HG02763 (cell line): ENCODE data around the gene ZNF697.
"Not testable (repeated sequence)": the region's sequence is repeated elsewhere in the genome, so short reads cannot be mapped to it uniquely, and the experiment has no call there.

Experiments
- ATAC-seq: cut with Tn5 transposase; IDR thresholded peaks from one replicate; pipeline ENCODE4 v1.9.1; 2021; ENCODE audit warnings: mild to moderate bottlenecking, moderate library complexity; ENCODE audit not compliant: unreplicated experiment

The ZNF697 gene

GRCh38 chr1:119632103-119632490, 16.0 kb downstream of the ZNF697 start:
- ATAC-seq, result no peak

DNA sequence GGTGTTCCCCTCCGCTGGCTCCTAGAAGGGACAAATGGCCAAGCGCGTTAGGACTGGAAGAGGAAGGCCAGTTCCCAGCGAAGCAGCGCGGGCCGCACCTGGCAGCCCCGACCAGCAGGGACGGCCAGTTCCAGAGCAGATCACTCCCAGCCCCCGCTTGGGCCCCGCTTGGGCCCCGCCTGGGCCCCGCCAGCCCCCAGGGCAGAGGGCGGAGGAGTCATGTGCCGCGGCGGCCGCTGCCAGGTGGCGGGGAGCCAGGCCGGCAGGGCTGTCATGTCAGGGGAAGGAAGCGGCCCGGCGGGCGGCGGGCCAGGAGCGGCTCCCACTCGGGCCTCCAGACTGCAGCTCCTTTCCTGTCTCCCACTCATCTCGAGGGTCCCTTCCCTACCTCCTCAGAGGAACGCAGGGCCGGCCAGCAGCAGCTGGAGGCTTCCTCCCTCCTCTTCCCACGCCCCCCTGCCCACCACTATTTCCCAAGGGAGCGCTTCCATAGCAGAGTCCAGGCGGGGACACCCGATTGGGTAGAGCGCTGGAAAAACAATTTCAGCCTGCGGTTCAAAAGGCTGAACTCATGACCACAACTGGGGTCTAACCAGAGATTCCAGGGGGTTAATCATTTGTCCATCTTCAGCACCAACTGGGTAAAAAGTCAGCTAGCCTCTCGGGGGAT, 16.5 kb downstream of the ZNF697 start:
- peak; percentile 52 for ATAC-seq

DNA sequence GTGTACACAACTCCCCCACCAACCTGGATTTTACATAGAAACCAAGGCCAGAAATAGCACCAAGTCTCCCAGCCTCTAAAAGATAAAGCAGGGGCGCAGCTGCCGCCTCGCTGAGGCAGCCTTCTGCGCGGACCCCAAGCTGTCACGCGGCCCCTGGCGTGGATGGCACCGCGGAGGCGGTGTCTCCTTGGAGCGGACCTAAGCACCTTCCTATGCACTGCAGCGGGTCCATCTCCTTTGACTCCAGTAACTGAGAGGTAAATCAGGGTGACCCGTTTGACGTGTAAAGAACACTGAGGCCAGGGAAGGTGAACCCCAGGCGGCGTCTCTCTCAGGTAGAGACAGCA, 17.0 kb downstream of the ZNF697 start:
- no peak for ATAC-seq

GRCh38 chr1:119626841-119627240, 21.2 kb downstream of the ZNF697 start:
- ATAC-seq, result no peak

DNA sequence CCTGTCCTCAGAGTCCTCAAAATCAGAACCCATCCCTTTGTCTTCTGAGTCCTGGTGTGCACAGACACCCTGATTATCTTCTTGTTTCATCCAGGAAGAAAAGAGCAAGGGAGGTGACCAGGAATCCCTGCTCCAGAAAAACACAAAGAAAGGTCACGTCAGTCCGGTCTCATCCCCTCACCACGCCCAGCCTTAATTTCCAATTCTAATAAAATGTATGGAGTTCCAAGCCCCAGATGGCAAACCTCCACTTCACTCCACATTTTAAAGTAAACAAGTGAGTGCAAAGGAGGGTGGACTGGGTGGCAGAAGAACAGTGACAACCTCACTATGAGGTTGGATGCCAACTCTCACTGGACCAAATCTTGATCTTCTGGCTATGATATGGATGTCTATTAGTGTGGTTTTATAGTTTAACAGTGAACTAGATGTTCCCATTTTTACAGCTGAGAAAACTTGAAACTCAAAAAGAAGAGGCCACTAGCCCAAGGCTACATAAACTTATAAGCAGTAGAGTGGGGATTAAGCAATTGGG, 22.0 kb downstream of the ZNF697 start:
- ATAC-seq, result no peak

DNA sequence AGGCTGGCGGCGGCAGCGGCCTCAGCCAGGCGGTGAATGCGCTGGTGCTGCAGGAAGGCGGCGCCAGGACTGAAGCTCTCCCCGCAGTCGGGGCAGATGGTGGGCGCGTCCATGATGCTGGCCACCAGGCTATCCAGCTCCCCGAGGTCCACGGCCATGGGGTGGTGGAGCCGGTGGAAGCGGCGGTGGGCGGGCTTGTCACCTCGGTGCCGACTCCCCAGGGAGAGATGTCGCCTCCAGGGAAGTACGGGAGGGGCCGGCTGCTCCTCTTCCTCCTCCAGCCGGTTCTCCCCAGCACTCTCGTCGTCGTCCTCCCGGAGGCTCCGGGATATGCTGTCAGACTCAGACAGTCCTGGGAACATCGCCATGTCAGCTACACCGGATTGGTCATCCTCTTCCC, 24.4 kb downstream of the ZNF697 start:
- no peak for ATAC-seq

DNA sequence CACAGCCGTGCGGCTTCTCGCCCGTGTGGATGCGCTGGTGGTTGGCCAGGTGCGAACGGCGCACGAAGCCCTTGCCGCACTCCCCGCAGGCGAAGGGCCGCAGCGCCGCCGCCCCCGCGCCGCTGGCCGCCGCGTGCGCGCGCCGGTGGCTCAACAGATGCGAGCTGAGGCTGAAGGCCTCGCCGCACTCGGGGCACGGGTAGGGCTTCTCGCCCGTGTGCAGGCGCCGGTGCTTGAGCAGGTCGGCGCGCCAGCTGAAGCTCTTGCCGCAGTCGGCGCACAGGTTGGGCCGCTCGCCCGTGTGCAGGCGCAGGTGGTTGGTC, 24.9 kb downstream of the ZNF697 start:
- ATAC-seq, result no peak

- no peak for ATAC-seq
Measured at GRCh38 chr1:119622311-119623192, 25.5 kb downstream of the ZNF697 start.

DNA sequence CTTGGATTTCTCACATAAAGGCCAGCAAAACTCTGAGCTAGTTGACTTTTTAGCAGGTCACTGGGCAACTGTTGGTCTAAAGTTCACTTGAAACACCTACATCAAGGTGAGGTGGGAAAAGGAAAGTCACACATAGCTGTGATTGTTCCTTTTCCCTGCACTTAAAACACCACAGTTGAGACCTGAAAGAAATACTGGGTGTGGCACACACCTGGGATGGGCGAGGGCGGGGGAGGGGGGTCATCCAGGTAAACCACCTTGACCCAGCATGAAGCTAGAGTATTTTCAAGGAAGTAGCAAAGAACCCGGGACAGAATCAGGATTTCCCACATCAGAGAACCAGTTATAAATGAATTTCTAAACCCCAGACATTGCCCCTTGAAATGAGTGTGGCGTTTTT, 26.4 kb downstream of the ZNF697 start:
- no peak for ATAC-seq

DNA sequence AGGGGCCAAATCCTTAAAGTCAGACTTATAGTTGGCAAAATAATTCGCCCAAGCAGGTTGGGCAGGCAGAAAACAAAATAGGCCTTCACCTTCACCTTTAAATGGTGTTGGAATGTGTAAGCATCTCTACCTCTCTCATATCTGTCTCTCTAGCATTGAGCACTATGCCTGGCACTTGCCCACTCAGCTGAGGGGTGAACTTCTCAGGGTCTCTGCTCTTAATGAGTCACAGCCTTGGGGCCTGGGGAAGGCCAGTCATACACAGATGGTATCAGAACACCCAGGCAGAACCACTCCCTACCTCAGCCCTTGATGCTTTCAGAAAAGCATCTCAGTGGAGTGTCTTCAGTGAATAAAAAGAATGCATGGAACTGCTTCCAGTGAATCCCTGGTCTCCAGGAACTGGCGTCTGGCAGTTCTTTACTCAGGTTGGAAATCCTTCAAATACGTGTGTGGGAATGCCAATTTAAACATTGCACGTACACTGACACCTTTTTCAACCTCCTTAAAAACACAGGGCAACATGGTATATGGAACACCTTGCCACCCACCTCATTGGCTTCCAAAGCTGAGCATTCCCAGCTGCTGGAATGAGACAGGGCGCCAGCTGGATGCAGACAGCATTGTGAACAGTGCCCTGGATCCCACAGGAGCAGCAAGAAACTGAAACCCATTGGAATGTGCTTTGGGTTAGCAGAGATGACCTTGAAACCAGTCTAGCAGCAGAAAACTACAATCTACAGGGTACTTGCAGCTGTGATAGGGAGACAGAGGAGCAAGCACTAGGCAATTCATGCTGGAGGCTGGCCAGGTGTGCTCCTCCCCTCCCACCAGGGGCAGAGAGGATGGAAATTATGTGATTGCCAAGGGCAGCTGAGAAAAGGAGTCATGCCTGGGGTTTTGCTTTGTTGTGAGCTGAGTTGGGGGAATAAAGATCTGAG, 30.0 kb downstream of the ZNF697 start:
- no peak for ATAC-seq

GRCh38 chr1:119616748-119617147, 31.3 kb downstream of the ZNF697 start:
- ATAC-seq, result not testable (repeated sequence)

GRCh38 chr1:119615100-119615499, 33.0 kb downstream of the ZNF697 start:
- not testable (repeated sequence) for ATAC-seq

DNA sequence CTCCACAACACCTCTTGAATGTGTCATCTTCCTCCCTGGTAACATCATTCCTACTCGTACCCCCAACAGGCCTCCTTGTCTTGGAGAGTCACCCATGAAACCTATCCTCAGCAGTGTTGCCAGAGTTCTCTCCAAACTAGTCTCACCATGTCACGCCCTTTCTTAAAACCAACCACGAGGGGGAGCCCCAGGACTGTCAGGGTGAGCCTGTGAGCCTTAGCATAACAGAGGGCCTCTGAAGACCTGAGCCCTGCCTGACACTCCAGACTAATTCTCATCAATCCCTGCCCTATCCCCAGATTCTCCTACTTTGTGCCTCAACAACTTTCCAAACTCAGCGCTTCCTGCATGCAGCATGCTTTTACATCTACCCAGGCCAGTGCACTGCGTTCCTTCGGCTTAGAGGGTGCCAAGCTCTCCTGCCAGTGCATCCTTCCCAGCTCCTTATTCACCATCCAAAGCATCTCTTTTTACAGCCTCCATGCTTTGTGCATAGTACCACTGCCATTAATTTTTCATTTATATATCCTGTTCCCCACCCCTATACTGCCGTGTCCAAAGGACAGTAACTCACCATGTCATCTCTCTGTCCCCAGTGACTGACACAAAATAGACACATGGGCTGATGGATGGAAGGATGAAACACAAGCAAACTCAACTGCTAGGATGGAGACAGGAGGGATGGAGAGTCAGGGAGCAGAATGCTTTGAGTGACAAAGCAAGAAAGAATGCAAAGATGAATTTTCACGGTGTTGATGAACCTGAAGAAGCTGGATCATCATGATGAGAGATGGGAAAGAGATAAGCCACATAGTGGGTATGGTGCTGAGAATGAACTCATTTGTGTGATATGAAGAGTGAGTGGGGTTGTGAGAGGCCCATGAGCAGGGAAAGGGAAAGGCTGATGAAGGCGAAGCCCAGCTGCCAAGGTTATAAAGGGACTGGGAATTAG, 34.0 kb downstream of the ZNF697 start:
- peak; percentile 90 for ATAC-seq

DNA sequence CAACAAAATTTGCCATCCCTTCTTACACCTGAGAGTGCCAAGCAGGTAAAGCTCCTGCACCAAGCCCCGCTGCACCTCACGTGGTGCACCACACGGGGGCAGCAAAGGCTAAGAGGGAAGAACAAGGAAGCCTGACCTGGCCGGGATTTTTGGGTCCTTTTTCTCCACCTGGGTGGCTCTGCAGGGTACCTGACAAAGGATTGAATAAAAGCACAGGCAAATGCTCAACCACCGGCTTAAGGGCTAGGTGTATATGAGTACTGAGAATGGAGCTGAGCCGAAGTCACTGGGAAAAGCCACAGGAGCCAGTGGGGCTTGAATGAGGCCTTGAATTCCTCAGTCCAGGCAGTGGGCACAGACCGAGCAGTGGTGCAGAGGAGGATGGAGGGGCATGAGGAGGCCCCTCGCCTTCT, 36.4 kb downstream of the ZNF697 start:
- ATAC-seq, result no peak

DNA sequence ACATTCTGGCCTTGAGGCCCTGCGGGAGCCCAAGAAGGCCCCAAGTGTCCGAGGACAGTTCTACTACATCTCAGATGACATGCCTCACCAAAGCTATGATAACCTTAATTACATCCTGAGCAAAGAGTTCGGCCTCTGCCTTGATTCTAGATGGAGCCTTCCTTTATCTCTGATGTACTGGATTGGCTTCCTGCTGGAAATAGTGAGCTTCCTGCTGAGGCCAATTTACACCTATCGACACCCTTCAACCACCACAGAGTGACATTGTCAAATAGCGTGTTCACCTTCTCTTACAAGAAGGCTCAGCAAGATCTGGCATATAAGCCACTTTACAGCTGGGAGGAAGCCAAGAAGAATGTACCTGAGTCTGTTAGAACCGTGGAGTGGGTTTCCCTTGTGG, 39.2 kb downstream of the ZNF697 start:
- not testable (repeated sequence) for ATAC-seq

GRCh38 chr1:119607087-119607807, 40.8 kb downstream of the ZNF697 start:
- ATAC-seq, result not testable (repeated sequence)

GRCh38 chr1:119606394-119606793, 41.7 kb downstream of the ZNF697 start:
- no peak for ATAC-seq

DNA sequence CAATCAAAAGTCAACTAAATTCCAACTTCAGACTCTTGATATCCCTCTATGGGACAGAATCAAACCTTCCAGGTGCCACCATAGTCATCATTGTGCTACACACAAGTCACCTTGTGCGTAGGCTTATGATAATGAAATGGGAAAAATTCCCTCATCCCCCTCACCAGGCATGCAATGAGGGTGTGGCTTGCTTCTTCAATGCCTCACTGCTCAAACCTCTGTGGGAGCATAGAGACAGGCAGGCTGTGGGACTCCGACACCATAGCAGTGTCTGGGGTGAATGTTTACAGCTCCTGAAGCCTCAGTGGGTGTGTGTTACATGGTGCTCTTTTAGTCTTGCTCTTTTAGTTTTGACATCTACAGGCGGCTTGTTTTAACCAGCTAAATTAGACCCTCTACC, 42.4 kb downstream of the ZNF697 start:
- no peak for ATAC-seq

- ATAC-seq, result not testable (repeated sequence)
Measured at GRCh38 chr1:119605080-119605479, 43.0 kb downstream of the ZNF697 start.
